ENCODE data around the gene IGSF6. TPM values are rescaled to one million over a fixed set of nuclear protein-coding genes. Genes with fewer than 3 reads are reported as not detected.

The IGSF6 gene

Small RNA genes lying within 50 kb of the gene (small RNA-seq; reads per million reads assigned to genes)
- gene RNU6-1005P (ENCODE audit: low read depth) (not detected), gene RNU6-196P (ENCODE audit: low read depth) (not detected)
